HEK293 (cell line): ENCODE data around the gene C6orf136.

Experiments
- CTCF ChIA-PET: fragments of 350-600 bp; formaldehyde crosslinking; extraction: SDS; loops from one replicate; lab custom pipeline; 2021; ENCODE audit warnings: antibody characterized with exemption; lab: Yijun Ruan, JAX
- POLR2A ChIA-PET: fragments of 300-600 bp; formaldehyde crosslinking; extraction: SDS; loops from one replicate; lab custom pipeline; 2020; ENCODE audit warnings: antibody characterized with exemption, inconsistent platforms; lab: Yijun Ruan, JAX
- H3K27ac ChIP-seq: fragments of 200-500 bp; sonication (Bioruptor generic); 2 replicates; pipeline ENCODE4 v1.5.1; 2014; ENCODE audit warnings: low read depth, low read length, control low read depth, inconsistent platforms; ENCODE audit errors: extremely low read depth
- H3K36me3 ChIP-seq, 2 experiments: fragments of 200-500 bp in 1 of 2; sonication (Bioruptor generic) in 1 of 2; 1 replicate in 1 of 2; 2 replicates in 1 of 2; pipeline ENCODE4 v1.5.1; 2014 to 2017; ENCODE audit warnings: inconsistent platforms in 2 of 2, low read length in 2 of 2; ENCODE audit not compliant: control insufficient read depth in 2 of 2, insufficient read depth in 1 of 2
- H3K4me1 ChIP-seq: fragments of 200-500 bp; sonication (Bioruptor generic); 2 replicates; pipeline ENCODE4 v1.5.1; 2014; ENCODE audit warnings: mild to moderate bottlenecking, low read length, inconsistent platforms; ENCODE audit not compliant: control insufficient read depth, insufficient read depth
- H3K4me3 ChIP-seq: 2 replicates; pipeline ENCODE4 v1.5.1; 2011; ENCODE audit warnings: low read depth, mild to moderate bottlenecking, control low read depth, low read length, moderate library complexity
- H3K9me3 ChIP-seq: fragments of 200-500 bp; sonication (Bioruptor generic); 2 replicates; pipeline ENCODE4 v1.5.1; 2014; ENCODE audit warnings: low read depth, low read length, inconsistent platforms; ENCODE audit not compliant: control insufficient read depth, insufficient read depth
- FEZF1 ChIP-seq: fragments of 450-650 bp; formaldehyde crosslinking; IDR thresholded peaks from 2 replicates; pipeline ENCODE4 v1.5.1; 2016; ENCODE audit warnings: missing biosample characterization, missing genetic modification characterization
- GLIS1 ChIP-seq: fragments of 450-650 bp; formaldehyde crosslinking; IDR thresholded peaks from 2 replicates; pipeline ENCODE4 v1.5.1; 2016; ENCODE audit warnings: missing biosample characterization, missing genetic modification characterization
- GLIS2 ChIP-seq: fragments of 450-650 bp; formaldehyde crosslinking; IDR thresholded peaks from 2 replicates; pipeline ENCODE4 v1.5.1; 2016; ENCODE audit warnings: missing biosample characterization, missing genetic modification characterization
- IKZF3 ChIP-seq: fragments of 450-650 bp; IDR thresholded peaks from 2 replicates; pipeline ENCODE4 v1.5.0; 2018; ENCODE audit warnings: missing biosample characterization, mild to moderate bottlenecking, missing genetic modification characterization, moderate library complexity
- KLF1 ChIP-seq: fragments of 450-650 bp; formaldehyde crosslinking; IDR thresholded peaks from 2 replicates; pipeline ENCODE4 v1.5.1; 2016; ENCODE audit warnings: missing biosample characterization, missing genetic modification characterization
- MZF1 ChIP-seq: fragments of 450-650 bp; formaldehyde crosslinking; IDR thresholded peaks from 2 replicates; pipeline ENCODE4 v1.5.1; 2017; ENCODE audit warnings: missing biosample characterization, missing genetic modification characterization, borderline replicate concordance
- PBX3 ChIP-seq: sonication (generic); formaldehyde crosslinking; IDR thresholded peaks from 2 replicates; pipeline ENCODE4 v1.8.1; 2022; ENCODE audit warnings: mild to moderate bottlenecking, moderate library complexity, missing genetic modification reagents
- SCRT2 ChIP-seq: fragments of 450-650 bp; formaldehyde crosslinking; IDR thresholded peaks from 2 replicates; pipeline ENCODE4 v1.5.1; 2016; ENCODE audit warnings: missing biosample characterization, missing genetic modification characterization
- TCF7L2 ChIP-seq: IDR thresholded peaks from 2 replicates; pipeline ENCODE4 v1.6.1; 2011; ENCODE audit warnings: low read depth, mild to moderate bottlenecking, inconsistent platforms, low read length, moderate library complexity, borderline replicate concordance
- ZBTB17 ChIP-seq: fragments of 450-650 bp; formaldehyde crosslinking; IDR thresholded peaks from 2 replicates; pipeline ENCODE4 v1.5.1; 2016; ENCODE audit warnings: missing biosample characterization, missing genetic modification characterization
- ZBTB21 ChIP-seq: fragments of 450-650 bp; formaldehyde crosslinking; IDR thresholded peaks from 2 replicates; pipeline ENCODE4 v1.5.1; 2017; ENCODE audit warnings: missing biosample characterization, missing genetic modification characterization
- ZFP37 ChIP-seq: fragments of 450-650 bp; formaldehyde crosslinking; IDR thresholded peaks from 2 replicates; pipeline ENCODE4 v1.5.1; 2016; ENCODE audit warnings: missing biosample characterization, missing genetic modification characterization
- ZNF121 ChIP-seq: fragments of 450-650 bp; formaldehyde crosslinking; IDR thresholded peaks from 2 replicates; pipeline ENCODE4 v1.5.1; 2016; ENCODE audit warnings: missing biosample characterization, missing genetic modification characterization
- ZNF138 ChIP-seq: fragments of 450-650 bp; formaldehyde crosslinking; IDR thresholded peaks from 2 replicates; pipeline ENCODE4 v1.5.1; 2016; ENCODE audit warnings: missing biosample characterization, missing genetic modification characterization, borderline replicate concordance
- ZNF211 ChIP-seq: fragments of 450-650 bp; formaldehyde crosslinking; IDR thresholded peaks from 2 replicates; pipeline ENCODE4 v1.5.1; 2016; ENCODE audit warnings: low read depth, missing biosample characterization, missing genetic modification characterization
- ZNF248 ChIP-seq: fragments of 450-650 bp; formaldehyde crosslinking; IDR thresholded peaks from 2 replicates; pipeline ENCODE4 v1.5.1; 2017; ENCODE audit warnings: missing biosample characterization, missing genetic modification characterization
- ZNF335 ChIP-seq: fragments of 450-650 bp; formaldehyde crosslinking; conservative IDR thresholded peaks from 2 replicates; pipeline ENCODE4 v1.5.1; 2016; ENCODE audit warnings: missing biosample characterization, missing genetic modification characterization
- ZNF354C ChIP-seq: fragments of 450-650 bp; formaldehyde crosslinking; IDR thresholded peaks from 2 replicates; pipeline ENCODE4 v1.5.1; 2016; ENCODE audit warnings: missing biosample characterization, missing genetic modification characterization, low read depth, borderline replicate concordance
- ZNF423 ChIP-seq: fragments of 450-650 bp; formaldehyde crosslinking; IDR thresholded peaks from 2 replicates; pipeline ENCODE4 v1.5.1; 2016; ENCODE audit warnings: missing biosample characterization, missing genetic modification characterization
- ZNF521 ChIP-seq: fragments of 450-650 bp; formaldehyde crosslinking; IDR thresholded peaks from 2 replicates; pipeline ENCODE4 v1.5.1; 2017; ENCODE audit warnings: missing biosample characterization, mild to moderate bottlenecking, missing genetic modification characterization
- ZNF529 ChIP-seq: fragments of 450-650 bp; formaldehyde crosslinking; IDR thresholded peaks from 2 replicates; pipeline ENCODE4 v1.5.1; 2017; ENCODE audit warnings: missing genetic modification characterization, missing biosample characterization; ENCODE audit not compliant: insufficient replicate concordance
- ZNF530 ChIP-seq: fragments of 450-650 bp; formaldehyde crosslinking; IDR thresholded peaks from 2 replicates; pipeline ENCODE4 v1.5.1; 2016; ENCODE audit warnings: low read depth, missing biosample characterization, missing genetic modification characterization
- ZNF626 ChIP-seq: fragments of 450-650 bp; sonication (Bioruptor Pico); formaldehyde crosslinking; IDR thresholded peaks from 2 replicates; pipeline ENCODE4 v1.5.1; 2018; ENCODE audit warnings: missing biosample characterization, missing genetic modification characterization, inconsistent platforms
- ZNF629 ChIP-seq: fragments of 450-650 bp; formaldehyde crosslinking; IDR thresholded peaks from 2 replicates; pipeline ENCODE4 v1.5.1; 2017; ENCODE audit warnings: missing biosample characterization, missing genetic modification characterization
- ZNF792 ChIP-seq: fragments of 450-650 bp; formaldehyde crosslinking; IDR thresholded peaks from 2 replicates; pipeline ENCODE4 v1.5.1; 2016; ENCODE audit warnings: missing biosample characterization, missing genetic modification characterization
- ZNF843 ChIP-seq: fragments of 450-650 bp; formaldehyde crosslinking; IDR thresholded peaks from 2 replicates; pipeline ENCODE4 v1.5.1; 2016; ENCODE audit warnings: missing biosample characterization, missing genetic modification characterization
- ZSCAN23 ChIP-seq: fragments of 450-650 bp; formaldehyde crosslinking; IDR thresholded peaks from 2 replicates; pipeline ENCODE4 v1.5.1; 2016; ENCODE audit warnings: missing biosample characterization, missing genetic modification characterization
- TF ChIP-seq, protein P1 (sequence below): fragments of 450-650 bp; formaldehyde crosslinking; IDR thresholded peaks from 2 replicates; pipeline ENCODE4 v1.5.1; 2016; ENCODE audit warnings: missing biosample characterization, missing genetic modification characterization, borderline replicate concordance
- TF ChIP-seq, protein P2 (sequence below): fragments of 450-650 bp; formaldehyde crosslinking; IDR thresholded peaks from 2 replicates; pipeline ENCODE4 v1.5.1; 2016; ENCODE audit warnings: missing biosample characterization, missing genetic modification characterization
- TF ChIP-seq, protein P3 (sequence below): fragments of 450-650 bp; formaldehyde crosslinking; IDR thresholded peaks from 2 replicates; pipeline ENCODE4 v1.5.1; 2016; ENCODE audit warnings: missing biosample characterization, missing genetic modification characterization

Gene C6orf136

DNA sequence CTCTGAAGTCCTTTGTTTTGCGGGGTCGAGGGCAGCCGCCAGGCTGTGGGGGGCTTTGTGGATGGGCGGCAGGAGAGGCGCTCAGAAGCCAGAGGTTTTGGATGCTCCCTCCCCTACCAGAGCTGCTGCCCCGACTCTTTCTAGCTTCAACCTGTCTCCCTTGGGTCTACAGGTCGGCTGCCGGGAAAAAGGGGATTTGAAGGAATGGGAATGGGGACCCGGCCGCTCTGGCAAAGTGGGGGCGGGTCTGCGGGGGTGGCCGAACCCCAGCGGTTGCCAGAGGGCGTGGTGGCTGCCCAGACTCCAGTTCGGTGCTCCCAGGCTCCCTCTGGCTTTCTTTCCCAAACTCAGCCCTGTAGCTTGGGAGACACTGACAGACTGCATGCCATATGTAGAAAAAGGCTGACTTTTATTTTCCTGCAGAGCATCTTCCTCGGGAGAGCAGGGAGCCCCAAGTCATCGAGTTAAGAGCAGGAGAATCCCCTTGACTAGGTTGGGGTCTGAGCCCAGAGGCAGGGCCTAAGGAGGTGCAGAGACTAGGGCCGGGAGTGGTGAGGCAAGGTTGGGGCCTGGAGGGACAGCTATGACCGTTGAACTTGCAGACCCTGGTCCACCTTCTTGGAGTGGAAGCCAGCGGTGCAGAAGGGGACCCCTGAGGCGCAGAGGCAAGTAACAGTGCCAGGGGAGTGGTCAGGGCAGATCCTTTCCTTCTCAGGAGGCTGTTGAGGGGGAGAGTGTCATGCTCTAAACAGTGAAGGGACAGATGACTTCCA is 40.9 kb downstream of the C6orf136 start:
- POLR2A ChIA-PET = interaction anchor here (0.6 to 14.5 kb wide), 16 partner anchors 9 to 471 kb away, joined by 3 to 235 read pairs (median 3); partner anchors contain the start of genes DHX16, FLOT1, IER3 and MDC1
- Histone ChIP-seq H3K4me1 (peaks cover 23% of the 10 kb centered on the region), H3K4me3 (peak overlapping the region; percentile 52), H3K27ac (peak overlapping the region; percentile 94), H3K36me3 (peaks cover 0 to 6% of the 10 kb centered on the region in 2 experiments; a peak in 2 of 3 replicates), H3K9me3 (no peaks in the 10 kb centered on the region)
- CTCF ChIA-PET = interaction anchor here (0.5 to 5.4 kb wide), 16 partner anchors 10 to 141 kb away, joined by 3 to 45 read pairs (median 4); partner anchors contain the start of genes DHX16 and MDC1
- TF ChIP-seq ZNF138 (tag by site-specific recombination) (no peak), ZNF354C (tag by site-specific recombination) (no peak), ZNF530 (tag by site-specific recombination) (no peak), IKZF3 (tag by site-specific recombination) (0 out of 2 replicates have a peak, but pooled peaks have one; percentile 12), ZNF521 (tag by site-specific recombination) (no peak), ZSCAN23 (tag by site-specific recombination) (no peak), SCRT2 (tag by site-specific recombination) (no peak), MZF1 (tag by site-specific recombination) (peak; percentile 34; the same call in 1 of the 2 replicates), ZNF211 (tag by site-specific recombination) (no peak), ZBTB17 (peak; percentile 32; the same call in 1 of the 2 replicates), ZNF843 (tag by site-specific recombination) (no peak), ZNF248 (tag by site-specific recombination) (no peak), PBX3 (no peak), ZNF529 (no peak), ZNF629 (tag by site-specific recombination) (no peak), ZNF121 (tag by site-specific recombination) (no peak), GLIS1 (tag by site-specific recombination) (no peak), ZNF423 (no peak), TCF7L2 (no peak), FEZF1 (tag by site-specific recombination) (no peak), ZBTB21 (tag by site-specific recombination) (no peak), ZFP37 (tag by site-specific recombination) (no peak), ZNF335 (peak; percentile 66), ZNF792 (tag by site-specific recombination) (no peak), ZNF626 (tag by site-specific recombination) (no peak), KLF1 (tag by site-specific recombination) (no peak), GLIS2 (tag by site-specific recombination) (peak; percentile 36; the same call in 1 of the 2 replicates)
- TF ChIP-seq, protein P1, sequence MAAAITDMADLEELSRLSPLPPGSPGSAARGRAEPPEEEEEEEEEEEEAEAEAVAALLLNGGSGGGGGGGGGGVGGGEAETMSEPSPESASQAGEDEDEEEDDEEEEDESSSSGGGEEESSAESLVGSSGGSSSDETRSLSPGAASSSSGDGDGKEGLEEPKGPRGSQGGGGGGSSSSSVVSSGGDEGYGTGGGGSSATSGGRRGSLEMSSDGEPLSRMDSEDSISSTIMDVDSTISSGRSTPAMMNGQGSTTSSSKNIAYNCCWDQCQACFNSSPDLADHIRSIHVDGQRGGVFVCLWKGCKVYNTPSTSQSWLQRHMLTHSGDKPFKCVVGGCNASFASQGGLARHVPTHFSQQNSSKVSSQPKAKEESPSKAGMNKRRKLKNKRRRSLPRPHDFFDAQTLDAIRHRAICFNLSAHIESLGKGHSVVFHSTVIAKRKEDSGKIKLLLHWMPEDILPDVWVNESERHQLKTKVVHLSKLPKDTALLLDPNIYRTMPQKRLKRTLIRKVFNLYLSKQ (tag by site-specific recombination) = no peak
- TF ChIP-seq, protein P2, sequence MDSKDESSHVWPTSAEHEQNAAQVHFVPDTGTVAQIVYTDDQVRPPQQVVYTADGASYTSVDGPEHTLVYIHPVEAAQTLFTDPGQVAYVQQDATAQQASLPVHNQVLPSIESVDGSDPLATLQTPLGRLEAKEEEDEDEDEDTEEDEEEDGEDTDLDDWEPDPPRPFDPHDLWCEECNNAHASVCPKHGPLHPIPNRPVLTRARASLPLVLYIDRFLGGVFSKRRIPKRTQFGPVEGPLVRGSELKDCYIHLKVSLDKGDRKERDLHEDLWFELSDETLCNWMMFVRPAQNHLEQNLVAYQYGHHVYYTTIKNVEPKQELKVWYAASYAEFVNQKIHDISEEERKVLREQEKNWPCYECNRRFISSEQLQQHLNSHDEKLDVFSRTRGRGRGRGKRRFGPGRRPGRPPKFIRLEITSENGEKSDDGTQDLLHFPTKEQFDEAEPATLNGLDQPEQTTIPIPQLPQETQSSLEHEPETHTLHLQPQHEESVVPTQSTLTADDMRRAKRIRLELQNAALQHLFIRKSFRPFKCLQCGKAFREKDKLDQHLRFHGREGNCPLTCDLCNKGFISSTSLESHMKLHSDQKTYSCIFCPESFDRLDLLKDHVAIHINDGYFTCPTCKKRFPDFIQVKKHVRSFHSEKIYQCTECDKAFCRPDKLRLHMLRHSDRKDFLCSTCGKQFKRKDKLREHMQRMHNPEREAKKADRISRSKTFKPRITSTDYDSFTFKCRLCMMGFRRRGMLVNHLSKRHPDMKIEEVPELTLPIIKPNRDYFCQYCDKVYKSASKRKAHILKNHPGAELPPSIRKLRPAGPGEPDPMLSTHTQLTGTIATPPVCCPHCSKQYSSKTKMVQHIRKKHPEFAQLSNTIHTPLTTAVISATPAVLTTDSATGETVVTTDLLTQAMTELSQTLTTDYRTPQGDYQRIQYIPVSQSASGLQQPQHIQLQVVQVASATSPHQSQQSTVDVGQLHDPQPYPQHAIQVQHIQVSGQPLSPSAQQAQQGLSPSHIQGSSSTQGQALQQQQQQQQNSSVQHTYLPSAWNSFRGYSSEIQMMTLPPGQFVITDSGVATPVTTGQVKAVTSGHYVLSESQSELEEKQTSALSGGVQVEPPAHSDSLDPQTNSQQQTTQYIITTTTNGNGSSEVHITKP (tag by site-specific recombination) = no peak
- TF ChIP-seq, protein P3, sequence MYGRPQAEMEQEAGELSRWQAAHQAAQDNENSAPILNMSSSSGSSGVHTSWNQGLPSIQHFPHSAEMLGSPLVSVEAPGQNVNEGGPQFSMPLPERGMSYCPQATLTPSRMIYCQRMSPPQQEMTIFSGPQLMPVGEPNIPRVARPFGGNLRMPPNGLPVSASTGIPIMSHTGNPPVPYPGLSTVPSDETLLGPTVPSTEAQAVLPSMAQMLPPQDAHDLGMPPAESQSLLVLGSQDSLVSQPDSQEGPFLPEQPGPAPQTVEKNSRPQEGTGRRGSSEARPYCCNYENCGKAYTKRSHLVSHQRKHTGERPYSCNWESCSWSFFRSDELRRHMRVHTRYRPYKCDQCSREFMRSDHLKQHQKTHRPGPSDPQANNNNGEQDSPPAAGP (tag by site-specific recombination) = no peak
